COLO668 (cell line): Measurements from ENCODE around the gene FADS6.
"Not testable (repeated sequence)": the region's sequence is repeated elsewhere in the genome, so short reads cannot be mapped to it uniquely, and the experiment has no call there.

ENCODE experiments used
- DNase-seq: peaks from one replicate; lab custom pipeline; 2025; ENCODE audit not compliant: unreplicated experiment; lab: John Stamatoyannopoulos, UW

The FADS6 gene

GRCh38 chr17:74921026-74921681, 27.7 kb upstream of the FADS6 start:
- DNase-seq = no peak

- DNase-seq = peak; percentile 29
Observed at GRCh38 chr17:74920642-74921025, 27.2 kb upstream of the FADS6 start.

DNA sequence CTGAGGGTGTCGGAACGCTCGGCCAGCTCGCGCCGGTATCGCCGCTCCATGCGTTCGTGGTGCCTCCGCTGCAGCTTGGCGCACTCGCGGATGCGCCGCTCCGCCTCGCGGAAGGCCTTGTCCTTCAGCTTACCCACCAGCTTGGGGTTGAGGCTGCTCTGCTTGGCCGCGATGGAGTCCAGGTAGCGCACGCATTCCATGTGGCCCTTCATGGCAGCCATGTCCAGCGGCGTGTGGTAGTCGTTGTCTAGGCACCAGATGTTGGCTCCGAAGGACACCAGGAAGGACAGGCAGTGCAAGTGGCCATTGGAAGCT, 26.8 kb upstream of the FADS6 start:
- DNase-seq = no peak

GRCh38 chr17:74919440-74920305, 26.2 kb upstream of the FADS6 start:
- peak; percentile 20 for DNase-seq

DNA sequence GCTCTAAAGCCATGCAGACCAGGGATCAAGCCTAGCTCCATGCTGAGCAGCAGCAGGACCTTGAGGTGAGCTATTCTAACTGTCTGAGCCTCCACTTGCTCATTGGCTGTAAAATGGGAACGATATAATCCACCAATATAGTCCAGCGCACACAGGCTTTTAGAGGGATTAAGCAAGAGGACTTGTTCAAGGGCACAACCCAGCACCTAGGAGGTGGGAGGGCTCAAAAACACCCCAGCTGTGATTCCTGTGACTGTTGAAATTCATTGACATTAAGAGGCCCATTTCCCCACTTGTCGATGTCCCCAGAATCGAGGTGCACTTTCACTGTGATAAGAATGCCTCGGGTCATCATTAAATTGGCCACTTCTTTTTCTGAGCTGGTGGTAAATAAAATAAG, 25.5 kb upstream of the FADS6 start:
- DNase-seq = no peak

- DNase-seq = no peak
Observed at GRCh38 chr17:74917430-74917829, 24.0 kb upstream of the FADS6 start.

DNA sequence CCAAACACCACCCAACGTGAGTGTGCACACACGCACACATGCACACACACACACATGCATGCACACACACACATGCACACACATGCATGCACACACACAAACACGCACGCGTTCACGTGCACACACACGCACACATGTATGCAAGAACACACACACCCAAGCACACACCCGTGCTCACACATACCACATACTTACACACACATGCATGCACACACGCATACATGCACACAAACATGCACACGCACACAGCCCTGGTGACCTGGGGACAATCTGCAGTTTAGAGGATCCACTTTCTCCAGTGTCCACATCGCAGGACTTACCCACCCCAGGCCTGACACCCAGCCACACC, 23.4 kb upstream of the FADS6 start:
- no peak for DNase-seq

- DNase-seq = no peak
Observed at GRCh38 chr17:74916136-74916850, 22.9 kb upstream of the FADS6 start.

- not testable (repeated sequence) for DNase-seq
Observed at GRCh38 chr17:74911423-74911822, 18.0 kb upstream of the FADS6 start.

- DNase-seq = not testable (repeated sequence)
Observed at GRCh38 chr17:74909097-74909496, 15.7 kb upstream of the FADS6 start.

GRCh38 chr17:74907012-74907411, 13.6 kb upstream of the FADS6 start:
- no peak for DNase-seq

- DNase-seq = not testable (repeated sequence)
Observed at GRCh38 chr17:74906214-74906793, 12.9 kb upstream of the FADS6 start.

DNA sequence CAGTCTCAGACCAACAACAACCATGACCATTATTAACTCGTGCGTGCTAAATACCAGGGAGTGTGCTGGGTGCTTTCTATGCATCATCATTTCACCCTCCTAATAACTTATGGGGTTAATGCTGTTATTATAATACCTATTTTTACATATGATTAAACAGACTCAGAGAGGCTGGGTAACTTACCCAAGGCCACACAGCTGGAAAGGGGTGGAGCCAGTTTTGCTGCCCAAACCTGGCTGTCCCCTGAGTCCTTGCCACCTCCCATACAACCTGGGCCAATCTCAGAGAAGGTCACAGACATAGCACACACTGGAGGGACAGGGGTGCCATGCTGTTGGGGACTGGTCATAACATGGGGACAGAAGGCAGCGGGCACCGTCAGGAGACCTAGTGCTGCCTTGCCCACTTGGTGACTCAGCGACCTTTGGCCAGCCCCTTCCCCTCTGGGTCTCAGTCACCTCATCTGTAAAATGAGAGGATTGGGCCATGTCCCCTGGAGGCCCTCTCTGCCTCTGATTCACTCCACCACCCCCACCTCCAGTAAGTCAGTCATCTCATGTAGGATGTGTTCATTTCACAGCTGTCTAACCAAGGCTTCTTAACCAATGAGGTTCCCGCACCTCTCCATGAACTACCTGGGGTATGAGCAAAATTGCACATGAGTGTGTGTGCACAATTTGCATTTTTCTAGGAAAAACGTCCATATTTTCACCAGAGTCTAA, 11.4 kb upstream of the FADS6 start:
- no peak for DNase-seq

DNA sequence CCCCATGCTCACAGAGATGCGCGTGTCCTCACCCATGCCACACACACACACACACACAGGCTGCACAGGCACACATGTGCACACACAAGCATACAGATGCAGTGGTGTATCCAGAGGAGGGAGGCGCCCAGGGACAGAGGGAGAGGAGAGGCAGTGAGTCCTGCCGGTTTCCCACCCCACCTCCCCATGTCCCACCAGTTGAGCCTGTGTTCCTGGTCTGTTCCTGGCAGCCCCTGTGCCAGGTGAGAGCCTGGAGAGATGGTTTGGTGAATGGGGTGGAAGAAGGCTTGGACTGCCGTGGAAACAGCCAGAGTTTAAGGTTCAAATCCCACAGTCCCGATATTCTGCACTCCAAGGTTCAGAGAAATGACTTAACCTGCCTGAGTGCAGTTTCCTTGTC, 10.2 kb upstream of the FADS6 start:
- no peak for DNase-seq

DNA sequence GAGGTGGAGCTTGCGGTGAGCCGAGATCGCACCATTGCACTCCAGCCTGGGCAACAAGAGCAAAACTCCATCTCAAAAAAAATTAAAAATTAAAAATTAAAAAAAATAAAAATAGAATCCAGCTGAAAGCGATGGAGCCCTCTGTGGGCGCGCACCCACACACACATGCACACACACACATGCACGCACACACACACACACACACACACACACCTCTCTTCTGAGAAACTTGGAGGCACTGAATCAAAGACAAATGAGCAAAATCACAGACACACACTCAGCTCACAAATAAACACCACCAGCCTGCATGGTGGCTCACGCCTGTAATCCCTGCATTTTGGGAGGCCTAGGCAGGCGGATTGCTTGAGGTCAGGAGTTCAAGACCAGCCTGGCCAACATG, 9.6 kb upstream of the FADS6 start:
- no peak for DNase-seq

GRCh38 chr17:74901353-74902135, 8.1 kb upstream of the FADS6 start:
- no peak for DNase-seq

GRCh38 chr17:74900208-74900607, 6.8 kb upstream of the FADS6 start:
- no peak for DNase-seq

DNA sequence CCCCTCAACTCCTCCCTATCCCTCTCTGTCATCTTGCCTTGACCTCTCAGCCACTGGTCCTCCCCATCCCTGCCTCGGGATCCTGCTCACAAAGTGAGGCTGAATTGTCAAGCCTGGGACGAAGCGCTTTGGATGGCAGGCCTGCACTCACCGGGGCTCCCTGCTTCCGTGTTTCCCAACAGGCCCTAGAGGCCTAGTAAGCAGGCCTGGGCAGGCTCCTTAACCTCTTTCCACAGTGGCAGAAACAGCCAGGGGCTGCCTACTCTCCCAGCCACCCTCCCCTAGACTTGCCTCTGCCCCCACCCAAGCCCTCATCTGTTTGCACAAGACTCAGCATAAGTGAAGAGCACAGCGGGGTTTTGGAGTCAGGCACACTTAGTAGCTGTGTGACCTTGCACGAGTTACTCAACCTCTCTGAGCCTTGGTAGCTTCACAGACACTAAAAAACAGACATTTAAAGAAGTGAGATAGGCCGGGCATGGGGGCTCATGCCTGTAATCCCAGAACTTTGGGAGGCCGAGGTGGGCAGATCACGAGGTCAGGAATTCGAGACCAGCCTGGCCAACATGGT, 5.0 kb upstream of the FADS6 start:
- no peak for DNase-seq

- no peak for DNase-seq
Observed at GRCh38 chr17:74893936-74894671, 671 bp upstream of the FADS6 start.
